HepG2 (cell line): ENCODE data around the gene KDM7A. TPM values are rescaled to one million over a fixed set of nuclear protein-coding genes. Genes with fewer than 3 reads are reported as not detected.

Source experiments
- CBX1 ChIP-seq: IDR thresholded peaks from one replicate; pipeline ENCODE4 v1.6.1; 2016; ENCODE audit warnings: antibody characterized with exemption, low read depth
- HOXD1 ChIP-seq: sonication (generic); formaldehyde crosslinking; IDR thresholded peaks from 2 replicates; pipeline ENCODE4 v1.5.0; 2020; ENCODE audit warnings: missing genetic modification reagents
- PCBP2 ChIP-seq: fragments of 200-400 bp; formaldehyde crosslinking; optimal IDR thresholded peaks from 2 replicates; pipeline ENCODE3; 2018; ENCODE audit warnings: low read length, low read depth; ENCODE audit not compliant: poor library complexity, severe bottlenecking
- SAFB2 ChIP-seq: sonication (generic); formaldehyde crosslinking; IDR thresholded peaks from 2 replicates; pipeline ENCODE4 v1.5.1; 2020; ENCODE audit warnings: missing genetic modification reagents, low read depth, mild to moderate bottlenecking, borderline replicate concordance
- ZFP41 ChIP-seq: sonication (generic); formaldehyde crosslinking; IDR thresholded peaks from 2 replicates; pipeline ENCODE4 v1.4.0; 2020; ENCODE audit warnings: mild to moderate bottlenecking, missing genetic modification reagents, borderline replicate concordance
- ZNF343 ChIP-seq: sonication (generic); formaldehyde crosslinking; IDR thresholded peaks from 2 replicates; pipeline ENCODE4 v1.4.0; 2020; ENCODE audit warnings: mild to moderate bottlenecking, missing genetic modification reagents
- ZNF562 ChIP-seq: sonication (generic); formaldehyde crosslinking; IDR thresholded peaks from 2 replicates; pipeline ENCODE4 v1.8.0; 2022; ENCODE audit warnings: missing genetic modification reagents, borderline replicate concordance
- ZNF737 ChIP-seq: sonication (generic); formaldehyde crosslinking; IDR thresholded peaks from 2 replicates; pipeline ENCODE4 v1.5.0; 2020; ENCODE audit warnings: missing genetic modification reagents, mild to moderate bottlenecking, borderline replicate concordance
- polyA plus RNA-seq, 8 experiments: library from polyadenylated mRNA; depleted of rRNA in 3 of 8; stranded (reverse) in 7 of 8; unstranded in 1 of 8; fragments of >200 nt; fragmentation: Illumina TruSeq in 4 of 8; extraction: Trizol in 4 of 8; gene quantifications; 2 replicates each; pipeline versions ENCODE4 v1.2.1 to v1.2.3, GENCODE V29; 2011 to 2016; ENCODE audit warnings: low read depth in 4 of 8, missing spikeins in 1 of 8, mixed read lengths in 1 of 8; ENCODE audit not compliant: insufficient read depth in 1 of 8
- total RNA-seq, 5 experiments: library from RNA; depleted of rRNA; stranded (reverse); fragments of >200 nt; fragmentation: Illumina TruSeq; extraction: Trizol; gene quantifications; 2 replicates each; pipeline ENCODE4 v1.2.3, GENCODE V29; 2016; ENCODE audit warnings: low read depth in 1 of 5
- TF ChIP-seq, protein P1 (sequence below): sonication (generic); formaldehyde crosslinking; IDR thresholded peaks from 2 replicates; pipeline ENCODE4 v1.4.0; 2020; ENCODE audit warnings: low read depth, mild to moderate bottlenecking, missing genetic modification reagents
- TF ChIP-seq, protein P2 (sequence below): sonication (generic); formaldehyde crosslinking; IDR thresholded peaks from 2 replicates; pipeline ENCODE4 v1.5.1; 2020; ENCODE audit warnings: missing genetic modification reagents, mild to moderate bottlenecking, borderline replicate concordance
- TF ChIP-seq, protein P3 (sequence below): sonication (generic); formaldehyde crosslinking; IDR thresholded peaks from 2 replicates; pipeline ENCODE4 v1.5.0; 2020; ENCODE audit warnings: missing genetic modification reagents
- TF ChIP-seq, protein P4 (sequence below): sonication (generic); formaldehyde crosslinking; IDR thresholded peaks from 2 replicates; pipeline ENCODE4 v1.4.0; 2020; ENCODE audit warnings: mild to moderate bottlenecking, missing genetic modification reagents
- TF ChIP-seq, protein P5 (sequence below): IDR thresholded peaks from 2 replicates; pipeline ENCODE4 v1.6.1; 2016; ENCODE audit warnings: low read depth, borderline replicate concordance
- TF ChIP-seq, protein P6 (sequence below): sonication (generic); formaldehyde crosslinking; IDR thresholded peaks from 2 replicates; pipeline ENCODE4 v1.5.1; 2020; ENCODE audit warnings: missing genetic modification reagents, mild to moderate bottlenecking, borderline replicate concordance

KDM7A gene
- total and polyA plus RNA-seq, 2 of the 13 experiments (the other 11 are each of a cell fraction or from before 2014, with no cell fraction given): 10.8 to 16.8 TPM

DNA sequence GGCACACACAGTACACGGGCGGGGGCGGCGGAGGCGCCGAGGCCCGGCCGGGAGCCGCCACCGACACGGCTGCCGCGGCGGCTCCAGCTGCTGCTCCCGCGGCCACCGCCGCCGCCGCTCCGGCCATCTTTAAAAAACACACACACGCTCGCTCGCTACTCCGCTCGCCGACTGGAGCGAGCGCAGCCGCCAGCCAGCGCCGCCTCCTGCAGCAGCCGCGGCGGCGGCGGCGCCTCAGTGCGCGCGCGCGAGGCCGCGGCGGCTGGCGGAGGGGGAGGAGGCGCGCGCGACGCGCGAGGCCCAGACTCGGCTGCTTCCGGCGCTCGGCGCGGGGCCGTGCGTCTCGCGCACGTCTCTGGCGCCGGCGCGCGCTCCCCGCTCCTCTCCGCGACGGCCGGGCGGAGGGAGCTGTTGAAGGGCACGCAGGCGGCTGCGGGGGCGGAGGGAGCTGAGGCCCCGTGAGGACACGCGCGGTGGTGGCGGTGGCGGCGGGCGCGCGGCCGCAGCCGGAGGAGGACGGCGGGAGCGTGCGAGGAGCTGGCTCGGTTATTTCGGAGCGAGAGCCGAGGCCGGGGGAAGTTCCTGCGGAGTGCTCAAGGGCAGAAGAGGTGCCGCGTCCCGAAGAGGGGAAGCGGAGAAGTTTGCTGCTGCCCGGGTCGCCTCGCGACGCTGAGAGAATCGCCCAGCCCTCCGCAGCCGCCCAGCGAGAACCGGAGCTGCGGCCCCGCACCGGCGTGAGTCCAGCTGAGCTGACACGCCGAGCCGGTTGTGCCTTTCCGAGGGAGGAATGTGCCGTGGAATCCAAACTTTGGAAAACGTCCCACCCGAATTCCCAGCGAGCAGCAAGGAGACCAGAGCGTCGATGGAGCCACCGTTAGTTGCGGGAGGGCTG lies at the start of gene KDM7A (continued):
- TF ChIP-seq, protein P1, sequence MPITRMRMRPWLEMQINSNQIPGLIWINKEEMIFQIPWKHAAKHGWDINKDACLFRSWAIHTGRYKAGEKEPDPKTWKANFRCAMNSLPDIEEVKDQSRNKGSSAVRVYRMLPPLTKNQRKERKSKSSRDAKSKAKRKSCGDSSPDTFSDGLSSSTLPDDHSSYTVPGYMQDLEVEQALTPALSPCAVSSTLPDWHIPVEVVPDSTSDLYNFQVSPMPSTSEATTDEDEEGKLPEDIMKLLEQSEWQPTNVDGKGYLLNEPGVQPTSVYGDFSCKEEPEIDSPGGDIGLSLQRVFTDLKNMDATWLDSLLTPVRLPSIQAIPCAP (CRISPR knock-in tag): no peak
- TF ChIP-seq SAFB2 (CRISPR knock-in tag) (peak; percentile 94; the same call in 1 of the 2 replicates), ZNF562 (0 out of 2 replicates have a peak, but pooled peaks have one; percentile 17), ZNF737 (CRISPR knock-in tag) (no peak), PCBP2 (no peak), ZFP41 (CRISPR knock-in tag) (no peak), ZNF343 (0 out of 2 replicates have a peak, but pooled peaks have one; percentile 83), HOXD1 (peak; percentile 29; the same call in 1 of the 2 replicates), CBX1 (peak; percentile 31)
- TF ChIP-seq, protein P2, sequence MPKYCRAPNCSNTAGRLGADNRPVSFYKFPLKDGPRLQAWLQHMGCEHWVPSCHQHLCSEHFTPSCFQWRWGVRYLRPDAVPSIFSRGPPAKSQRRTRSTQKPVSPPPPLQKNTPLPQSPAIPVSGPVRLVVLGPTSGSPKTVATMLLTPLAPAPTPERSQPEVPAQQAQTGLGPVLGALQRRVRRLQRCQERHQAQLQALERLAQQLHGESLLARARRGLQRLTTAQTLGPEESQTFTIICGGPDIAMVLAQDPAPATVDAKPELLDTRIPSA: 0 out of 2 replicates have a peak, but pooled peaks have one; percentile 43
- TF ChIP-seq, protein P3, sequence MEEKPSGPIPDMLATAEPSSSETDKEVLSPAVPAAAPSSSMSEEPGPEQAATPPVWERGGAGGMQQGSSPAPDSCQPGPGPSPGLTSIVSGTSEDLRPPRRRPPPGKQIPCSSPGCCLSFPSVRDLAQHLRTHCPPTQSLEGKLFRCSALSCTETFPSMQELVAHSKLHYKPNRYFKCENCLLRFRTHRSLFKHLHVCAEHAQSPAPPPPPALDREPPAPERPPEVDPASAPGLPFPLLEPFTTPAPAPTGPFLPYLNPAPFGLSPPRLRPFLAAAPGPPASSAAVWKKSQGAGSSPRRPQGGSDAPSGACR (CRISPR knock-in tag): 0 out of 2 replicates have a peak, but pooled peaks have one; percentile 57
- TF ChIP-seq, protein P4, sequence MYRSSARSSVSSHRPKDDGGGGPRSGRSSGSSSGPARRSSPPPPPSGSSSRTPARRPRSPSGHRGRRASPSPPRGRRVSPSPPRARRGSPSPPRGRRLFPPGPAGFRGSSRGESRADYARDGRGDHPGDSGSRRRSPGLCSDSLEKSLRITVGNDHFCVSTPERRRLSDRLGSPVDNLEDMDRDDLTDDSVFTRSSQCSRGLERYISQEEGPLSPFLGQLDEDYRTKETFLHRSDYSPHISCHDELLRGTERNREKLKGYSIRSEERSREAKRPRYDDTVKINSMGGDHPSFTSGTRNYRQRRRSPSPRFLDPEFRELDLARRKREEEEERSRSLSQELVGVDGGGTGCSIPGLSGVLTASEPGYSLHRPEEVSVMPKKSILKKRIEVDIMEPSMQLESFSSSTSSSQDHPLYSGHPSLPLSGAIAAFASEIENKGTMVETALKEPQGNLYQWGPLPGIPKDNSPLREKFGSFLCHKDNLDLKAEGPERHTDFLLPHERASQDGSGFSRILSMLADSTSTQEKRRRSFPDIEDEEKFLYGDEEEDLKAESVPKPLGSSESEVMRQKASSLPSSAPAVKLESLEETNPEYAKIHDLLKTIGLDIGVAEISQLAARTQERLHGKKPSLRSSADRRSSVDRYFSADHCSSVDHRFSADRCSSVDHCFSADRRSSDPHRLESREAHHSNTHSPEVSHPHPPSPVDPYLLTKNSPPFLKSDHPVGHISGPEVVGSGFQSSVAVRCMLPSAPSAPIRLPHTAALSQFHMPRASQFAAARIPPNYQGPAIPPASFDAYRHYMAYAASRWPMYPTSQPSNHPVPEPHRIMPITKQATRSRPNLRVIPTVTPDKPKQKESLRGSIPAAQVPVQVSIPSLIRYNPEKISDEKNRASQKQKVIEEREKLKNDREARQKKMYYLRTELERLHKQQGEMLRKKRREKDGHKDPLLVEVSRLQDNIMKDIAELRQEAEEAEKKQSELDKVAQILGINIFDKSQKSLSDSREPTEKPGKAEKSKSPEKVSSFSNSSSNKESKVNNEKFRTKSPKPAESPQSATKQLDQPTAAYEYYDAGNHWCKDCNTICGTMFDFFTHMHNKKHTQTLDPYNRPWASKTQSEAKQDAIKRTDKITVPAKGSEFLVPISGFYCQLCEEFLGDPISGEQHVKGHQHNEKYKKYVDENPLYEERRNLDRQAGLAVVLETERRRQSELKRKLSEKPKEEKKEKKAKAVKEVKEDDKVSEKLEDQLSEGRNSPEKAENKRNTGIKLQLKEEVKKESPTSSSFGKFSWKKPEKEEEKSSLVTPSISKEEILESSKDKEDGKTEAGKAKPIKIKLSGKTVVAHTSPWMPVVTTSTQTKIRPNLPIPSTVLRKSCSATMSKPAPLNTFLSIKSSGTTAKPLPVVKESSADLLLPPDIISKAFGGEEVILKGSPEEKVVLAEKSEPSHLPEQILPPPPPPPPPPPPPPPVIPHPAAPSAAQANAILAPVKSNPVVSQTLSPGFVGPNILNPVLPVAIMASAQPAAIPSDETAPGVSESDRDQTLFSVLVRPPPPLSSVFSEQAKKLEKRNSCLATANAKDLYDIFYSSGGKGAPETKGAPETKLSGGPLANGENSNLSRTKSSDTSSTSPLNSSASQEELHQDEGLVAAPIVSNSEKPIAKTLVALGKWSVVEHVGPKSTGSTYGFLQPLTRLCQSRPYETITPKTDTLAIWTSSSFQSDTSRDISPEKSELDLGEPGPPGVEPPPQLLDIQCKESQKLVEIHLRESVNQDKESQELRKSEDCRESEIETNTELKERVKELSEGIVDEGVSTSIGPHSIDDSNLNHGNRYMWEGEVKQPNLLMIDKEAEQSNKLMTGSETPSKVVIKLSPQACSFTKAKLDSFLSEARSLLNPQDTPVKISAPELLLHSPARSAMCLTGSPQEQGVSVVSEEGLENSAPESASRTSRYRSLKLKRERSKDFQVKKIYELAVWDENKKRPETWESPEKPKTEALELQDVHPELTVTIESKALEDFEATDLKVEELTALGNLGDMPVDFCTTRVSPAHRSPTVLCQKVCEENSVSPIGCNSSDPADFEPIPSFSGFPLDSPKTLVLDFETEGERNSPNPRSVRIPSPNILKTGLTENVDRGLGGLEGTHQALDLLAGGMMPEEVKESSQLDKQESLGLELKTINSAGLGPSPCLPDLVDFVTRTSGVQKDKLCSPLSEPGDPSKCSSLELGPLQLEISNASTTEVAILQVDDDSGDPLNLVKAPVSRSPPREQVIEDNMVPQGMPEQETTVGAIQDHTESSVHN (CRISPR knock-in tag): peak; percentile 77; the same call in 1 of the 2 replicates
- TF ChIP-seq, protein P5, sequence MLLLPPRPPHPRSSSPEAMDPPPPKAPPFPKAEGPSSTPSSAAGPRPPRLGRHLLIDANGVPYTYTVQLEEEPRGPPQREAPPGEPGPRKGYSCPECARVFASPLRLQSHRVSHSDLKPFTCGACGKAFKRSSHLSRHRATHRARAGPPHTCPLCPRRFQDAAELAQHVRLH (CRISPR knock-in tag): peak; percentile 74; the same call in 1 of the 2 replicates
- TF ChIP-seq, protein P6, sequence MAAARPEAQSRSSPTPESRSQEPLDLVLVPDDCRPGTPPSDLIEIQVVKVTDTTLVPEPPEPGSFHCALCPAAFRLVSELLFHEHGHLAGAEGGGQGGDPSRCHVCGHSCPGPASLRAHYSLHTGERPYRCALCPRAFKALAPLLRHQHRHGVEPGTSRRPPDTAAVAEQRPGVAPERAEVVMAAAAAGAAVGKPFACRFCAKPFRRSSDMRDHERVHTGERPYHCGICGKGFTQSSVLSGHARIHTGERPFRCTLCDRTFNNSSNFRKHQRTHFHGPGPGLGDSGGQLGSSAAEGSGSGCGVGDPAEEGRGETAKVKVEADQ (CRISPR knock-in tag): peak; percentile 83; the same call in 1 of the 2 replicates
